Immature natural killer cell (primary cell): Measurements from ENCODE around the gene ADAMTSL1. TPM values are rescaled to one million over a fixed set of nuclear protein-coding genes. Genes with fewer than 3 reads are reported as not detected.

Experiments used
- DNase-seq, 3 donors: peaks; one replicate each; pipeline ENCODE4 v3.0.0; 2022; ENCODE audit warnings: mixed read lengths in 1 of 3
- H3K27ac Mint-ChIP-seq, 6 donors: one replicate each; pipeline ENCODE4 v1.8.0; 2020; ENCODE audit warnings: mixed read lengths in 6 of 6, mild to moderate bottlenecking in 5 of 6, inconsistent platforms in 4 of 6, moderate library complexity in 3 of 6
- H3K27me3 Mint-ChIP-seq, 3 donors: one replicate each; pipeline ENCODE4 v1.8.0; 2020 to 2021; ENCODE audit warnings: low read depth in 3 of 3, mild to moderate bottlenecking in 3 of 3, mixed read lengths in 3 of 3, moderate library complexity in 3 of 3, inconsistent platforms in 1 of 3
- H3K36me3 Mint-ChIP-seq, 3 donors: one replicate each; pipeline ENCODE4 v1.8.0; 2020; ENCODE audit warnings: mixed read lengths in 3 of 3, inconsistent platforms in 2 of 3, mild to moderate bottlenecking in 2 of 3
- H3K4me1 Mint-ChIP-seq, 2 donors: one replicate each; pipeline ENCODE4 v1.8.0; 2020; ENCODE audit warnings: inconsistent platforms in 2 of 2, mild to moderate bottlenecking in 2 of 2, mixed read lengths in 2 of 2, moderate library complexity in 1 of 2
- H3K4me3 Mint-ChIP-seq, 5 donors: one replicate each; pipeline ENCODE4 v1.8.0; 2020; ENCODE audit warnings: mild to moderate bottlenecking in 5 of 5, mixed read lengths in 5 of 5, inconsistent platforms in 3 of 5, moderate library complexity in 3 of 5
- H3K9me3 Mint-ChIP-seq, 6 donors: one replicate each; pipeline ENCODE4 v1.8.0; 2020; ENCODE audit warnings: mild to moderate bottlenecking in 6 of 6, mixed read lengths in 6 of 6, inconsistent platforms in 4 of 6, moderate library complexity in 3 of 6
- polyA plus RNA-seq, 3 donors: library from polyadenylated mRNA; unstranded; fragments of 300-500 nt; fragmentation: Illumina TruSeq; gene quantifications; one replicate each; pipeline ENCODE4 v1.2.3, GENCODE V29; 2021

ADAMTSL1 gene
- polyA plus RNA-seq, 3 donors from 2014 or later, result not detected

DNA sequence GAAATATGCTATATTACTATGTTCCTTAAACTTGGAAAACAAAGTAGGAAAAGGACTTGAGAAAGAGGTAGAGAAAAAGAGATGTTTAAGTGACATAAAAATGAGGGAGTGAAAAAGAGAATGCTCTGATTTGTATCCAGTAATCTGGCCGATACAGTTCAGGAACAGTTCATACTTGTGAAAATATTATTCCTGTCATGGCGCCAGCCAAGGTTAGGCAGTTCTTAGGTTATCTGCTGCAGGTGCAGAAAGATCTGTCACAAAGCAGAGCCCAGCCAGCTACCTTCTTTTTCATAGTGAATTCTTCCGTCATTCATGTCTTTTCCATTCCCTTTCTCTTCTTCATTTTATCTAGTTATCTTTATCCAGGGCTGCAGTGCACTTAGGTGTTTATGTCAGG lies 256.3 kb downstream of the ADAMTSL1 start:
- Mint-ChIP-seq H3K4me1 (no peaks in the 10 kb centered on the region), H3K27me3 (peaks cover 0 to 3% (median 2%) of the 10 kb centered on the region in 3 donors), H3K9me3 (peaks cover 0 to 2% (median 0%) of the 10 kb centered on the region in 6 donors), H3K36me3 (no peaks in the 10 kb centered on the region), H3K4me3 (no peak overlapping the region), H3K27ac (no peak overlapping the region)
- no peak for DNase-seq

- no peaks in the 10 kb centered on the region for H3K4me1 Mint-ChIP-seq
- H3K9me3 Mint-ChIP-seq, result peaks cover 0 to 6% (median under 1%) of the 10 kb centered on the region in 6 donors
- no peak overlapping the region for H3K27ac Mint-ChIP-seq
- no peak overlapping the region for H3K4me3 Mint-ChIP-seq
- H3K36me3 Mint-ChIP-seq, result no peaks in the 10 kb centered on the region
- peaks cover 0 to 2% (median 0%) of the 10 kb centered on the region in 3 donors for H3K27me3 Mint-ChIP-seq
- DNase-seq, result no peak
These were observed 265.2 kb downstream of the ADAMTSL1 start for GRCh38 chr9:18739127-18739526.

- Mint-ChIP-seq H3K4me3 (no peak overlapping the region), H3K4me1 (no peaks in the 10 kb centered on the region), H3K27ac (no peak overlapping the region), H3K9me3 (peaks cover 0 to 6% (median under 1%) of the 10 kb centered on the region in 6 donors), H3K27me3 (peaks cover 0 to 2% (median 0%) of the 10 kb centered on the region in 3 donors), H3K36me3 (no peaks in the 10 kb centered on the region)
- no peak for DNase-seq
These were observed 265.8 kb downstream of the ADAMTSL1 start for GRCh38 chr9:18739641-18740318.

DNA sequence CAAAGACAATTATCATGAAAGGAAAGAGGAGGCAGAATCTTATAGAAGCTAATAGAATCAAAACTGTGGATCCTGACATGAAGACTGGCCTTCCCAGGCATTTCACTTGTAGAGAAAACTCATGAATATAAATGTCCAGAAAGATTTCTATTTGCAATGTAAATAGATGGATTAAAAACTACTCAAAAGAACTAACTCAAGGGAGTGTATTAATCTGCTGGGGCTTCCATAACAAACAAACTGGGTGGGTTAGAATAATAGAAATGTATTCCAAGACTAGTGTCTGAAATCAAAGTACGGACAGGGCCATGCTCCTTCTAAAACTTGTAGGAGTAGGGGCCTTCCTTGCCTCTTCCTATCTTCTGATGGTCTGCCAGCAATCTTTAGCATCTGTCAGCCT lies 267.4 kb downstream of the ADAMTSL1 start:
- Mint-ChIP-seq H3K4me1 (no peaks in the 10 kb centered on the region), H3K4me3 (no peak overlapping the region), H3K9me3 (peaks cover 0 to 8% (median 2%) of the 10 kb centered on the region in 6 donors), H3K36me3 (no peaks in the 10 kb centered on the region), H3K27ac (no peak overlapping the region), H3K27me3 (peaks cover 0 to 2% (median 0%) of the 10 kb centered on the region in 3 donors)
- no peak for DNase-seq

GRCh38 chr9:18741945-18742344 lies 268.0 kb downstream of the ADAMTSL1 start:
- H3K36me3 Mint-ChIP-seq, result no peaks in the 10 kb centered on the region
- H3K27ac Mint-ChIP-seq, result no peak overlapping the region
- peaks cover 0 to 2% (median 0%) of the 10 kb centered on the region in 3 donors for H3K27me3 Mint-ChIP-seq
- H3K9me3 Mint-ChIP-seq, result peaks cover 0 to 8% (median 2%) of the 10 kb centered on the region in 6 donors
- no peaks in the 10 kb centered on the region for H3K4me1 Mint-ChIP-seq
- no peak overlapping the region for H3K4me3 Mint-ChIP-seq
- DNase-seq, result no peak

DNA sequence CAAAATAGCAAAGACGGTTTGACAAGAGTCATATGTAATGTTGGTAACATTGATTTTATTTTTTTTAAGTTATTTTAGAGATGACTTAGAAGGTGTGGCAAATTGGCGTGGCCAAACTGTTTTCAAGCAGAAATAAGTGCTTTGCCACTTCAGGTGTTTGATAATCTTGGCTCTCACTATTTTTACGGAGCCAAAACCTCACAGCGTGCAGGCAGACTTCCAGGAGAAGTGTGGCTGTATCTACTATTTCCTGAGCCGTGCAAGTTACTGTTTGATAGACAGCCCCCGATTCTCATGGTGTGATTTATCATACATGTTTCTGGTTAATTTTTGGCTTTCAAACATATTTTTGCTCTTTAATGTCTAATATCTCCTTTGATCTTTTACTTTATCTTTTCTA lies 269.5 kb downstream of the ADAMTSL1 start:
- Mint-ChIP-seq H3K27me3 (peaks cover 0 to 2% (median 0%) of the 10 kb centered on the region in 3 donors), H3K27ac (no peak overlapping the region), H3K9me3 (peaks cover 0 to 8% (median 2%) of the 10 kb centered on the region in 6 donors), H3K4me3 (no peak overlapping the region), H3K36me3 (no peaks in the 10 kb centered on the region), H3K4me1 (no peaks in the 10 kb centered on the region)
- no peak for DNase-seq

GRCh38 chr9:18743971-18744370 lies 270.0 kb downstream of the ADAMTSL1 start:
- no peak overlapping the region for H3K27ac Mint-ChIP-seq
- peaks cover 0 to 2% (median 0%) of the 10 kb centered on the region in 3 donors for H3K27me3 Mint-ChIP-seq

DNA sequence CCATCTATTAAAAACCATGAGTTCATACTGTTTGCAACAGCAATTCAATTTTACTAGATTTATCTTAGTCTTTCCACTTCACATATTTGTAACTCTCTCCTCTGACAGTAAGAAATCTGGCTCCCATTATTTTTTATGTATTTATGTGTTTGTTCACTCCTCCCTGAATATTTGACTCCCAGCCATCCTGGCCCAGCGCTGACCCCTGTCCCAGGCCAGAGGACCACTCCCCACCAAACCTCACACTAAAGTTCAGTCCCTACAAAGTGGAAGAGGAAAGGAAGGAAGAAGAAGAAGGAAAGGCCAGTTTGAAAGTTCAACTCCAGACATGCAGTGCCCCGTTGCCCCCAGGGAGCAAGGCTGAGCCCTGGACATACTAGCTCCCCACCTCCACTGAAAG lies 271.8 kb downstream of the ADAMTSL1 start:
- peaks cover 0 to 9% (median 2%) of the 10 kb centered on the region in 6 donors for H3K9me3 Mint-ChIP-seq
- no peak for DNase-seq
- peaks cover 0 to 2% (median 0%) of the 10 kb centered on the region in 3 donors for H3K27me3 Mint-ChIP-seq
- H3K36me3 Mint-ChIP-seq, result no peaks in the 10 kb centered on the region
- H3K4me1 Mint-ChIP-seq, result no peaks in the 10 kb centered on the region
- no peak overlapping the region for H3K4me3 Mint-ChIP-seq
- H3K27ac Mint-ChIP-seq, result no peak overlapping the region

More at GRCh38 chr9:18743971-18744370, 270.0 kb downstream of the ADAMTSL1 start:
- H3K4me1 Mint-ChIP-seq, result no peaks in the 10 kb centered on the region
- H3K36me3 Mint-ChIP-seq, result no peaks in the 10 kb centered on the region
- no peak overlapping the region for H3K4me3 Mint-ChIP-seq
- no peak for DNase-seq
- H3K9me3 Mint-ChIP-seq, result peaks cover 0 to 8% (median 2%) of the 10 kb centered on the region in 6 donors

DNA sequence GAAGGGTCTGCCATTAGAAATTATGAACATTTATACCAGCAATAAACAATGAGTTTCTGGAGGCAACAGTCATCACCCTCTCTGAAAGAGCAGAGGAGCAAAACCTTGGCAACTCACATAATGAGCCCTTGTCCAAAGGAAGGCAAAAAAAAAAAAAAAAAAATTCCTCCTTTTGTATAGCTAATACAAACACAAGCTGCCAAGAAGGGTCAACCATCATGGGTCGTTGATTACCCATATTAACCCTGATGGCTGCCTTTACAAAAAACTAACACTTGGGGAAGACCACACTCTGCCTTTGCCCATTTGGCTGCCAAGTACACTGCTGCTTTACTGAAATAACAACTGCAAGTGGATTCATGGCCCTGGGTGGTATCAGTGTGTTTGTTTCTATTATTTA lies 272.7 kb downstream of the ADAMTSL1 start:
- no peak for DNase-seq
- H3K27ac Mint-ChIP-seq, result no peak overlapping the region
- no peaks in the 10 kb centered on the region for H3K36me3 Mint-ChIP-seq
- peaks cover 0 to 5% (median 0%) of the 10 kb centered on the region in 3 donors for H3K27me3 Mint-ChIP-seq
- no peak overlapping the region for H3K4me3 Mint-ChIP-seq
- H3K9me3 Mint-ChIP-seq, result peaks cover 0 to 10% (median 2%) of the 10 kb centered on the region in 6 donors
- no peaks in the 10 kb centered on the region for H3K4me1 Mint-ChIP-seq

DNA sequence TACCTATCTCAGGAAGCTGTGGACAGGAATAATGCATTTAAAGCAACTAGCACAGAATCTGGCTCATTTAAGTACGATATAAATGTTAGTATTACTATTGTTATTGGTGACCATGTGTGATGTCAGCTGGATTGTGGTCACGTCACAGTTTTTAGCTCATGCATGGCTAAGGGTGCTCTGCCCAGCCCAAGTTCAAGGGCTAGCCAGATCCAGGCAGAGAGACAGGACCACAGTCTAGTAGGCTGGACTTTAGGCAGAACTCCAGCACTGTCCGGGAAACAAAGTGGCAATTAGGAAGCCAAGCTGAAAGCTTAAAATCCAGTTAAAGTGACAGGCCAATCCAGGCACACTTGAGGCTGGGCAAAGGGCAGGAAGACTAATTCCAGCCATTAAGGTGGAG lies 273.6 kb downstream of the ADAMTSL1 start:
- no peak overlapping the region for H3K4me3 Mint-ChIP-seq
- H3K9me3 Mint-ChIP-seq, result peaks cover 0 to 6% (median 0%) of the 10 kb centered on the region in 6 donors
- H3K4me1 Mint-ChIP-seq, result no peaks in the 10 kb centered on the region
- no peak overlapping the region for H3K27ac Mint-ChIP-seq
- H3K36me3 Mint-ChIP-seq, result no peaks in the 10 kb centered on the region
- DNase-seq, result no peak
- H3K27me3 Mint-ChIP-seq, result peaks cover 0 to 5% (median 0%) of the 10 kb centered on the region in 3 donors

DNA sequence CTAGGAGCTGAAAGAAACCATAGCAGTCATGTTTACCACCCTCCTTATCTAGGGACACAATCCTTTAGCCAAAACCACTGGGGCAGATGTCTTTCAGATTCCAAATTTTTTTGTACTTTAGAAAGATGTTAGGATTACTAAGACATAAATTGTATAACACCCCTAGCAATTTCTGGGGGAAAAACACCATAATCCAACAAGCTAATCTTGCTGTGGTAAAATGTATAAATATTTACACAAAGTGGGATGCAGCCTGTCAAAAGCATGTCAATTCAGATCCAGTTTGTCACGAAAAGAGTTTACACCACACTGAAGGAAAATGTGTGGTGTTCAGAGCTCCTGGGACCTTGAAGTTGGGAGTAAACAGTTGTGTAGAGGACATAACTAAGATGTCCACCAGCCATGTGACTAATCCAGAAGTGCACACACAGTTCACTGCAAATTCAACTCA lies 274.3 kb downstream of the ADAMTSL1 start:
- Mint-ChIP-seq H3K36me3 (no peaks in the 10 kb centered on the region), H3K9me3 (peaks cover 0 to 6% (median 0%) of the 10 kb centered on the region in 6 donors), H3K4me3 (no peak overlapping the region), H3K27ac (no peak overlapping the region), H3K4me1 (no peaks in the 10 kb centered on the region), H3K27me3 (peaks cover 0 to 5% (median 0%) of the 10 kb centered on the region in 3 donors)
- no peak for DNase-seq

GRCh38 chr9:18749711-18750110 lies 275.8 kb downstream of the ADAMTSL1 start:
- Mint-ChIP-seq H3K4me1 (no peaks in the 10 kb centered on the region), H3K27me3 (peaks cover 0 to 5% (median 2%) of the 10 kb centered on the region in 3 donors), H3K36me3 (no peaks in the 10 kb centered on the region), H3K9me3 (peaks cover 0 to 6% (median 0%) of the 10 kb centered on the region in 6 donors), H3K27ac (no peak overlapping the region), H3K4me3 (no peak overlapping the region)
- no peak for DNase-seq

GRCh38 chr9:18753904-18754303 lies 280.0 kb downstream of the ADAMTSL1 start:
- Mint-ChIP-seq H3K4me1 (no peaks in the 10 kb centered on the region), H3K27ac (no peak overlapping the region), H3K36me3 (no peaks in the 10 kb centered on the region), H3K9me3 (peaks cover 0 to 5% (median 0%) of the 10 kb centered on the region in 6 donors), H3K4me3 (no peak overlapping the region), H3K27me3 (peaks cover 1 to 7% (median 2%) of the 10 kb centered on the region in 3 donors)
- no peak for DNase-seq

- peaks cover 1 to 7% (median 2%) of the 10 kb centered on the region in 3 donors for H3K27me3 Mint-ChIP-seq
- H3K36me3 Mint-ChIP-seq, result no peaks in the 10 kb centered on the region
- peaks cover 0 to 5% (median 0%) of the 10 kb centered on the region in 6 donors for H3K9me3 Mint-ChIP-seq
- no peak overlapping the region for H3K4me3 Mint-ChIP-seq
- H3K4me1 Mint-ChIP-seq, result no peaks in the 10 kb centered on the region
- no peak overlapping the region for H3K27ac Mint-ChIP-seq
- no peak for DNase-seq
These were observed 280.6 kb downstream of the ADAMTSL1 start for GRCh38 chr9:18754537-18754936.
